Loucy (cell line): ENCODE data around the gene ALPI.

Experiments
- EZH2phosphoT487 ChIP-seq: fragments of 200-600 bp; IDR thresholded peaks from 2 replicates; pipeline ENCODE4 v1.6.1; 2018; ENCODE audit warnings: antibody characterized with exemption, mild to moderate bottlenecking, moderate library complexity, borderline replicate concordance
- TF ChIP-seq, protein P1 (sequence below): fragments of 200-600 bp; sonication (generic); conservative IDR thresholded peaks from 2 replicates; pipeline ENCODE4 v1.5.1; 2014; ENCODE audit warnings: mild to moderate bottlenecking, antibody characterized with exemption, low read length

- TF ChIP-seq EZH2phosphoT487 = no peak
- TF ChIP-seq, protein P1, sequence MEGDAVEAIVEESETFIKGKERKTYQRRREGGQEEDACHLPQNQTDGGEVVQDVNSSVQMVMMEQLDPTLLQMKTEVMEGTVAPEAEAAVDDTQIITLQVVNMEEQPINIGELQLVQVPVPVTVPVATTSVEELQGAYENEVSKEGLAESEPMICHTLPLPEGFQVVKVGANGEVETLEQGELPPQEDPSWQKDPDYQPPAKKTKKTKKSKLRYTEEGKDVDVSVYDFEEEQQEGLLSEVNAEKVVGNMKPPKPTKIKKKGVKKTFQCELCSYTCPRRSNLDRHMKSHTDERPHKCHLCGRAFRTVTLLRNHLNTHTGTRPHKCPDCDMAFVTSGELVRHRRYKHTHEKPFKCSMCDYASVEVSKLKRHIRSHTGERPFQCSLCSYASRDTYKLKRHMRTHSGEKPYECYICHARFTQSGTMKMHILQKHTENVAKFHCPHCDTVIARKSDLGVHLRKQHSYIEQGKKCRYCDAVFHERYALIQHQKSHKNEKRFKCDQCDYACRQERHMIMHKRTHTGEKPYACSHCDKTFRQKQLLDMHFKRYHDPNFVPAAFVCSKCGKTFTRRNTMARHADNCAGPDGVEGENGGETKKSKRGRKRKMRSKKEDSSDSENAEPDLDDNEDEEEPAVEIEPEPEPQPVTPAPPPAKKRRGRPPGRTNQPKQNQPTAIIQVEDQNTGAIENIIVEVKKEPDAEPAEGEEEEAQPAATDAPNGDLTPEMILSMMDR = no peak
Observed at GRCh38 chr2:232454630-232455029, 1.3 kb upstream of the ALPI start.
